Esophagus muscularis mucosa (tissue), 4 donors: ENCODE data around the gene AKAP5.

Experiments used
- EP300 ChIP-seq: sonication (generic); formaldehyde crosslinking; IDR thresholded peaks from one replicate; pipeline ENCODE4 v1.6.1; 2017; ENCODE audit warnings: antibody characterized with exemption
- POLR2A ChIP-seq: fragments of 450-650 bp; IDR thresholded peaks from one replicate; pipeline ENCODE4 v1.6.1; 2017; ENCODE audit warnings: antibody characterized with exemption, moderate library complexity, mild to moderate bottlenecking, low read depth
- POLR2AphosphoS5 ChIP-seq, 2 donors: sonication (generic); formaldehyde crosslinking; IDR thresholded peaks; one replicate each; pipeline ENCODE4 v1.6.1; 2017; ENCODE audit warnings: antibody characterized with exemption in 2 of 2
- TF ChIP-seq, protein P1 (sequence below), 3 experiments: fragments of 200-600 bp in 2 of 3; fragments of 450-650 bp in 1 of 3; sonication (generic) in 2 of 3; IDR thresholded peaks; one replicate each; pipeline ENCODE4 v1.5.1; 2017 to 2019; ENCODE audit warnings: antibody characterized with exemption in 3 of 3, mild to moderate bottlenecking in 2 of 3, moderate library complexity in 1 of 3

GRCh38 chr14:64416348-64416932, 48.9 kb upstream of the AKAP5 start:
- TF ChIP-seq, protein P1, sequence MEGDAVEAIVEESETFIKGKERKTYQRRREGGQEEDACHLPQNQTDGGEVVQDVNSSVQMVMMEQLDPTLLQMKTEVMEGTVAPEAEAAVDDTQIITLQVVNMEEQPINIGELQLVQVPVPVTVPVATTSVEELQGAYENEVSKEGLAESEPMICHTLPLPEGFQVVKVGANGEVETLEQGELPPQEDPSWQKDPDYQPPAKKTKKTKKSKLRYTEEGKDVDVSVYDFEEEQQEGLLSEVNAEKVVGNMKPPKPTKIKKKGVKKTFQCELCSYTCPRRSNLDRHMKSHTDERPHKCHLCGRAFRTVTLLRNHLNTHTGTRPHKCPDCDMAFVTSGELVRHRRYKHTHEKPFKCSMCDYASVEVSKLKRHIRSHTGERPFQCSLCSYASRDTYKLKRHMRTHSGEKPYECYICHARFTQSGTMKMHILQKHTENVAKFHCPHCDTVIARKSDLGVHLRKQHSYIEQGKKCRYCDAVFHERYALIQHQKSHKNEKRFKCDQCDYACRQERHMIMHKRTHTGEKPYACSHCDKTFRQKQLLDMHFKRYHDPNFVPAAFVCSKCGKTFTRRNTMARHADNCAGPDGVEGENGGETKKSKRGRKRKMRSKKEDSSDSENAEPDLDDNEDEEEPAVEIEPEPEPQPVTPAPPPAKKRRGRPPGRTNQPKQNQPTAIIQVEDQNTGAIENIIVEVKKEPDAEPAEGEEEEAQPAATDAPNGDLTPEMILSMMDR (IDR thresholded peaks at IDR 0.05): no peak
- TF ChIP-seq POLR2A: no peak
- no peak for TF ChIP-seq POLR2AphosphoS5 (IDR thresholded peaks at IDR 0.05)
- TF ChIP-seq EP300: no peak
